Left lung (tissue), 10 donors: Measurements from ENCODE around the gene B4GALNT1. TPM values are rescaled to one million over a fixed set of nuclear protein-coding genes. Genes with fewer than 3 reads are reported as not detected.

Experiments used
- ATAC-seq: fragments of 200-7000 bp; cut with Tn5 transposase; one replicate; pipeline ENCODE4 v1.9.1; 2020; ENCODE audit warnings: moderate library complexity
- DNase-seq, 4 donors: peaks; one replicate each; pipeline ENCODE4 v3.0.0-alpha.2; 2013 to 2020
- H3K27ac ChIP-seq, 2 donors: fragments of 200-600 bp; sonication (generic) in 1 of 2; one replicate each; pipeline versions ENCODE4 v1.5.0 to v1.8.0; 2020 to 2021
- H3K27me3 ChIP-seq, 2 donors: fragments of 200-600 bp; sonication (generic) in 1 of 2; one replicate each; pipeline versions ENCODE4 v1.5.0 to v1.8.0; 2020 to 2021
- H3K36me3 ChIP-seq, 2 donors: fragments of 200-600 bp; sonication (generic) in 1 of 2; one replicate each; pipeline versions ENCODE4 v1.5.0 to v1.8.0; 2020 to 2021
- H3K4me1 ChIP-seq, 2 donors: fragments of 200-600 bp; one replicate each; pipeline ENCODE4 v1.8.0; 2021
- H3K4me3 ChIP-seq, 2 donors: fragments of 200-600 bp; sonication (generic) in 1 of 2; one replicate each; pipeline versions ENCODE4 v1.5.0 to v1.8.0; 2020 to 2021; ENCODE audit warnings: mild to moderate bottlenecking in 1 of 2
- H3K9me3 ChIP-seq, 2 donors: fragments of 200-600 bp; sonication (generic) in 1 of 2; one replicate each; pipeline versions ENCODE4 v1.5.0 to v1.8.0; 2020 to 2021
- CTCF ChIP-seq, 2 donors: fragments of 200-600 bp; sonication (generic) in 1 of 2; IDR thresholded peaks; one replicate each; pipeline versions ENCODE4 v1.5.0 to v1.8.0; 2021; ENCODE audit warnings: antibody characterized with exemption in 2 of 2
- intact Hi-C, 2 donors: fragments of 100-400 bp; cut with DNase I; formaldehyde crosslinking; loops; one replicate each; pipeline versions ENCODE4 v1.11.2 to v1.14.2; 2022
- polyA plus RNA-seq, 6 donors: library from polyadenylated mRNA; unstranded; fragments of 120-200 nt; gene quantifications; one replicate each; pipeline ENCODE4 v1.2.1, GENCODE V29; 2013; ENCODE audit not compliant: insufficient read length in 6 of 6
- total RNA-seq, 2 donors: library from RNA; stranded (reverse); fragmentation: NEBNext Ultra II Directional; extraction: Animal tissue kit (Norgen Biotek cat#: 25700); gene quantifications; one replicate each; pipeline ENCODE4 v1.2.1, GENCODE V29; 2021
- donor health status: DM: no; HTN: yes; CAD: no.
- donor health status: DM: no; HTN: no; CAD: no.

Gene B4GALNT1
- total and polyA plus RNA-seq, 8 donors: 0.78 to 3.8 (median 1.4) TPM

GRCh38 chr12:57581802-57582201 lies 51.2 kb downstream of the B4GALNT1 start:
- Histone ChIP-seq H3K27me3 (peaks cover 0 to 34% of the 10 kb centered on the region in 2 donors), H3K36me3 (no peaks in the 10 kb centered on the region), H3K4me3 (no peak overlapping the region), H3K4me1 (peaks cover 0 to 6% of the 10 kb centered on the region in 2 donors), H3K27ac (no peak overlapping the region), H3K9me3 (no peaks in the 10 kb centered on the region)
- intact Hi-C loops: loop anchor here in 1 of 2 donors (2.0 kb wide), 1 partner anchor 41 kb away; no protein-coding TSS in a partner anchor
- DNase-seq: no peak
- ATAC-seq: no peak
- TF ChIP-seq CTCF (IDR thresholded peaks at IDR 0.05): no peak

- H3K4me1 ChIP-seq: peaks cover 0 to 6% of the 10 kb centered on the region in 2 donors
- no peak for TF ChIP-seq CTCF (IDR thresholded peaks at IDR 0.05)
- ATAC-seq (no peak), DNase-seq (no peak)
- intact Hi-C loops: no loop called here
- H3K4me3 ChIP-seq: no peak overlapping the region
- H3K27ac ChIP-seq: no peak overlapping the region
- H3K27me3 ChIP-seq: peaks cover 0 to 21% of the 10 kb centered on the region in 2 donors
- no peaks in the 10 kb centered on the region for H3K36me3 ChIP-seq
- no peaks in the 10 kb centered on the region for H3K9me3 ChIP-seq
Observed at GRCh38 chr12:57580466-57580795, 52.6 kb downstream of the B4GALNT1 start.

- no peak for DNase-seq
- H3K27me3 ChIP-seq: peaks cover 0 to 18% of the 10 kb centered on the region in 2 donors
- no peaks in the 10 kb centered on the region for H3K9me3 ChIP-seq
- ATAC-seq: no peak
- H3K4me1 ChIP-seq: peaks cover 0 to 6% of the 10 kb centered on the region in 2 donors
- no peaks in the 10 kb centered on the region for H3K36me3 ChIP-seq
- H3K27ac ChIP-seq: no peak overlapping the region
- no peak for TF ChIP-seq CTCF (IDR thresholded peaks at IDR 0.05)
- intact Hi-C loops: no loop called here
- H3K4me3 ChIP-seq: no peak overlapping the region
Observed at GRCh38 chr12:57579677-57580465, 53.1 kb downstream of the B4GALNT1 start.

DNA sequence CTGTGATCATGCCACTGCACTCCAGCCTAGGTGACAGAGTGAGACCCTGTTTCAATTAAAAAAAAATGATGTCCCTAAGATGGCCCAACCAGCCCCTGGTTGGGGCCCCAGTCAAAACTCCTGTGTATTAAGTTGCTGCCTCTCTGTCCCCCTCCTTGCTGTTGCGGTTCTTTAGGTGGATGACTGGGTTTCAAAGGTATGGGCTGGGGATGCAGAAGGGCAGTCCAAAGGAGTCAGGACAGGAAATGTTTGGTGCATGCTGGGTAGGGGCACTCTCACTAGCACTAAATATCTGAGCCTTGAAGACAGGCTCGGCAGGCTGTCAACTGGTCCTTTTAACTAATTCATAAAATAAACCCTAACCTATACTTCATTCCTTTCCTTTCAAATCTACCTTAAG lies 54.0 kb downstream of the B4GALNT1 start:
- no peak for TF ChIP-seq CTCF (IDR thresholded peaks at IDR 0.05)
- intact Hi-C loops: no loop called here
- no peak overlapping the region for H3K4me3 ChIP-seq
- no peak for ATAC-seq
- peaks cover 0 to 18% of the 10 kb centered on the region in 2 donors for H3K27me3 ChIP-seq
- H3K9me3 ChIP-seq: no peaks in the 10 kb centered on the region
- H3K36me3 ChIP-seq: no peaks in the 10 kb centered on the region
- DNase-seq: no peak
- peaks cover 0 to 6% of the 10 kb centered on the region in 2 donors for H3K4me1 ChIP-seq
- H3K27ac ChIP-seq: no peak overlapping the region

- intact Hi-C loops: no loop called here
Observed at GRCh38 chr12:57577981-57578758, 54.8 kb downstream of the B4GALNT1 start.

More at GRCh38 chr12:57577981-57578758, 54.8 kb downstream of the B4GALNT1 start:
- Histone ChIP-seq H3K36me3 (no peaks in the 10 kb centered on the region), H3K27me3 (peaks cover 0 to 17% of the 10 kb centered on the region in 2 donors), H3K27ac (no peak overlapping the region), H3K9me3 (no peaks in the 10 kb centered on the region), H3K4me3 (no peak overlapping the region), H3K4me1 (peaks cover 0 to 3% of the 10 kb centered on the region in 2 donors)
- no peak for DNase-seq
- no peak for ATAC-seq
- no peak for TF ChIP-seq CTCF (IDR thresholded peaks at IDR 0.05)
